ENCODE measurements around the gene SFXN5.
"Not testable (repeated sequence)": the region's sequence is repeated elsewhere in the genome, so short reads cannot be mapped to it uniquely, and the experiment has no call there.

The SFXN5 gene

DNA sequence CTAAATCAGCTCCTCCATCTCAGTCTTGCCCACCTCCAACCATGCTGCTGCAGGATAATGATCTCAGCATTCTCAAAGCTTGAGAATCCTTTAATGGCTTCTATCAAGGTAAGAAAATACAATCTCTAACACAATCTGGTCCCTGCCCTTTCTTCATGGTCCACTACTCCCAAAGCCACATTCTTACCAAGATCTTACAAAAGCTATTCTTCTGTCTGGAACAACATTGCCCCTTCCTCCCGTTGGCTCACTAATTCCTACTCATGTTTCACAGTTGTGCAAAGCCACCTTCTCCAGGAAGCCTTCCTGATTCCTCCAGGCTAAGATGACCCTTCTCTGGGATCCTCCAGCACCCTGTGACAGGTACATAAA is 5.9 kb upstream of the SFXN5 start:
- no peak for DNase-seq

DNA sequence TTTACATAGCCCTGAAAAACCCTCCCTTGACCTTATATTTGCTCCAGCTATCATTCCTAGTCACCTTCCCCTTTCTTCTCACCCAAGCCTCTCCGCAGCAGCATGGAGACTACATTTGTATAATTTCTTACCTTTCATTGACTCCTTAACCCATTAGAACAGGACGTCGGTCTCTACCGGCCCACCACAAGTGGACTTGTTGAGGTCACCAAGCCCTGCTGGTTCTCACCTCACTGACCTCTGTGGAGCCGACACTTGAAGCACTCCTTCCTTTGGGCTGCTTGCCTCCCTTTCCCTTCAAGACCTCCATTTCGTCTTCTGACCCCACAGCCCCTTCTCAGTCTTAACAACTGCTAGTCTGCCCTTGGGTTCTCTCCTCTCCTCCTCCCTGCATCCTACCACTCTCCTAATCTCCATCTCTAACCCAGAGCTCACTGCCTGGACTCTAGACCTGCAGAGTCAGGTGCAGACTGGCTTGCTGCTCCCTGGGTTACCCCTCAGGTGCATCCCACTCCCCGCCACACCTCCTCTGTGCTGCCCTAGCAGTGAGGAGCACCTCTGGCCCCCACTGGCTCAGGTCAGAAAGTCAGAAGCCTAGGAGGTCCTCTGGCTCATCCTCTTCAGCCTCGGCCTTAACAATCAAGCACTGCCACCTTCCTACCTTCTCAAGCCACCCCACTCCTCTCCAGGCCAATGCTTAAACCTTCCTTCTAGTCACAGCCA is 5.3 kb upstream of the SFXN5 start:
- DNase-seq: no peak

DNA sequence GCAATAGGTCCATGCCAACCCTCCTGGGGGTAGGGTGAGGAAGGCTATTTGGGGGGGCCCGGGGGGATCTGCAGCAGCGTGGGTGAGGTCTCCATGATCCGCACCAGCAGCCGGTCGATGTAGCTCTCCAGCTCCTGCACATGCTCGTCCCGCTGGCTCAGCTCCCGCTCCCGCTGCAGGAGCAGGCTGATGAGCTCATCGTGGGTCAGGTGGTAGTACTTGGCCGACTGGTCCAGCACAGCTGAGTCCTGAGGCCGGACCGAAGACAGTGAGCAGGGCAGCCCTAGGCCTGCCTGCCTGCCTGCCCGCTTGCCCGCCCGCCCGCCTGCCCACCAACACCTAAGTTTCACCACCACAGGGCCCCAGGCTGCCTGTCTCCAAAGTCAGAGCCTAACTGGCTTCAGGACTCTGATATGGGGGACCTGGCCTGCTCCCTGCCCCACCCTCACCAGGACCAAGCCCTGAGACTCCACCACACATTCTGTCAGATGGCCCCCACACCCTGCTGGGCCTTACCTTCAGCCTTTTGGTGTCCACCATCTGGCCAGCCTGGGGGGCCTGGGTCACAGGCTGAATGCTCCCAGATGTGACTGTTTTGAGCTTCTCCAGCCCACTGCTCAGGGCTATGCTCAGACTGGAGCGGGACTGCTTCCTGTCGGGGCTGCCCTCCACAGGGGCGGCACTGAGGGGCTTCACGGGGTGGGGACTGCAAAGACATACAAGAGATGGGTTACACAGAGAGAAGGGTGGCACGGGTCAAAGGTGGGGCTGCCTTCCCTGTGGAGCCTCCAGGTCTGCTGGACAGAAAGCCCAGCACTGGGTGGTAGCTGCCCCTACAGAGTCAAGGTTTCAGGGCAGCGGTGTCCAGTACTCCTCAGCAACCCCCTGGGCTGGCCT is 4.2 kb upstream of the SFXN5 start:
- no peak for DNase-seq

DNA sequence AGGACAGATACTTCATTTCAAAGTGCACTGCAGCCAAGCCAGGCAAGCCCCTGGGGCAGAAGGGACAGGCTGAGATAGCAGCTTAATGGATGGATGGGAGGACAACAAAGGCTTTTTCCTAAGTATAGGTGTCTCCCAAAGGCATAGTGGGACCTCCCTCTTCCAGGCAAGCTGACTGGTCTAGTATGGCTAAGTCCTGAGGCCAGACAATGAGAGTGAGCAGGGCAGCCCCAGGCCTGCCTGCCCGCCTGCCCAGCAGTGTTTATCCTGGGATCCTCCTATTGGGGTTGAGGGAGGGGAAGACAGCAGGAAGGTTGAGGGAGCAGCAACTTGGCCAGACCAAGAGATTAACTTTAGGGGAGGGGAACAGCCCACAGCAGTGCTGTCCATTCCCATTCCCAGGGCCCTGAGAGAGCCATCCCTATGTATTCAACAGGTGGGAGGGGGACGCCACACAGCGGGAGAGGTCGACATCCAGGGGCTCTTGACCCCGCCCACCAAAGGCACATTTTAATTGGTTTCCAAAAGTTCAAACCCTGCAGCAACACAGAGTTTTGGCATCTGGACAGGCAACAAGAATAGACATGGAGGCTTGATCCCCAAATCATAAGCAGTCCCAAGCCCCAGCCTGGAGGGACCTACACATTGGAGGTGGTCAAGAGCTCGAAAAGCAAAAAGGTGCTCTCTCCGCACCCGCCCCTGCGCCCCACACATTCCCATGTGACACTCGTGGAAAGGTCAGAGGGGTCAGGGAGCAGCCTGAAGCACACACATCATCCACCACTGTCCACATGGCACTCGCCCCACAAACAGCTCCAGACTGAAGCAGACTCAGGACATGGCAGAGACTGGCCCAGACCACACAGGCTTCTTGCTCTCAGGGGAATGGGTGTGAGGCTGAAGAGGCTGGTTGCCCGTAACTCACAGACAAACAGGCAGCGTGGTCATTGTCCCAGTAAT is 2.9 kb upstream of the SFXN5 start:
- no peak for DNase-seq

DNA sequence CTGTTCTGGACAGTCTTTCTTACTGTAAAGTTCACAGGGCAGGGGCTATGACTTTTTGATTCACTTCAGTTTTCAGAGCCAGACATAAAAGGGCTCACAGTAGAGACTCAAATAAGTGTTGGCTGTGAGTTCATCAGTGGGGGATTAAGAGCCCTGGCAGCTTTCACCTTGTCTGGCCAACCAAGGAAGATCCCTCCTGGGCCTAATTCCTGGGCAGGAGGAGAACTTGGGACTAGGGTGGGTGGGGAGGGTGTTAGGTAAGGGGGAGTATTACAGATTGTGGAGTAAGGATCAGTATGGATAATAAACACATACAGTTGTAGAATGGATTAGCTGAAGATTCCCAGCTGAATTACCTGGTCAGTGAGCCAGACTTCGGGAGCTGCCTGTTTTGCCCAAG is 904 bp upstream of the SFXN5 start:
- DNase-seq: no peak

DNA sequence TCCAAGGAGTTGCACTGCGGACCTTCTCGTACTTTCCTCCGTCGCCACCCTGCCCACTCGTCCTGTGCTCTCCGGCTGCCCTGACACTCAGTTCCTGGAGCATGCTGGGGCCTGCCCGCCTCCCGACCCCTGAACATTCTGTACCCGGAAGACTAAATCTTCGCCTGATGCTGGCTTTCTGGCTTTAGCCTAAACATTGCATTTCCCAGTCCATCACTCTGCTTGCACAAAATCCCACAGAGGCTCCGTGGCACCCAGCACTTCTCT is 550 bp upstream of the SFXN5 start:
- DNase-seq: no peak

DNA sequence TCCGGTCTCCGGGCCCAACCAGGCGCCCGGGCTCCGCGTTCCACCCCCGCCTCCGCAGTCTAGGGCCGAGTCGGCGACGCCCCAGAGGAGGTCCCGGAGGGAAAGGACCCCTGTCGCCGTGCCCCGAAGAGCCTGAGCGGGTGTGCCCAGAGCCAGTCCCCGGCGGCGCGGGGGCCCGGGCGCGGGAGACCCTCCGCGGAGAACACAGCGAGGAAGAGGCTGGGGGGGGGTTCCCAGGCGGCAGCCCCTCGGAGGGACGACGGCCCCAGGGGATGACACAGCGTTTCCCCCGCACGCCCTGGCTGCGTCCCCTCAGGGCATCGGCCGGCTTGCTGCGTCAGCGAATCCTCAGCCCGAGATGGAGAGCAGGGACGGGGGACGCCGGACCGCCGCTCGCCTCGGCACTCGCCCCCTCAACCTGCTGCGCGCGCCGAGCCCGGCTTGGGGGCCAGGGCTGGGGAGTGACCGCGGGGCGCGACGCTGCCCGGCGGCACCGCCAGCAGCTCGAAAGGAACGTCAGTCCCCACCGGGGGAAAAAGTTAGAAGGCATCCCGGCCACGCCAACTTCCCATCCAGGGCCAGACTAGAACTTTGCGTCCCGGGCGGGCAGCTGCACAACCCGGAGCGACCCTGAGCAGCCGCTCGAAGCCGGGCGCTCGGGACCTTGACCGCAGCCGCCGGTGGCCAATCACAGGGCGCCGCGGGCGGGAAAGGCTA is 711 bp downstream of the SFXN5 start:
- no peak for DNase-seq

DNA sequence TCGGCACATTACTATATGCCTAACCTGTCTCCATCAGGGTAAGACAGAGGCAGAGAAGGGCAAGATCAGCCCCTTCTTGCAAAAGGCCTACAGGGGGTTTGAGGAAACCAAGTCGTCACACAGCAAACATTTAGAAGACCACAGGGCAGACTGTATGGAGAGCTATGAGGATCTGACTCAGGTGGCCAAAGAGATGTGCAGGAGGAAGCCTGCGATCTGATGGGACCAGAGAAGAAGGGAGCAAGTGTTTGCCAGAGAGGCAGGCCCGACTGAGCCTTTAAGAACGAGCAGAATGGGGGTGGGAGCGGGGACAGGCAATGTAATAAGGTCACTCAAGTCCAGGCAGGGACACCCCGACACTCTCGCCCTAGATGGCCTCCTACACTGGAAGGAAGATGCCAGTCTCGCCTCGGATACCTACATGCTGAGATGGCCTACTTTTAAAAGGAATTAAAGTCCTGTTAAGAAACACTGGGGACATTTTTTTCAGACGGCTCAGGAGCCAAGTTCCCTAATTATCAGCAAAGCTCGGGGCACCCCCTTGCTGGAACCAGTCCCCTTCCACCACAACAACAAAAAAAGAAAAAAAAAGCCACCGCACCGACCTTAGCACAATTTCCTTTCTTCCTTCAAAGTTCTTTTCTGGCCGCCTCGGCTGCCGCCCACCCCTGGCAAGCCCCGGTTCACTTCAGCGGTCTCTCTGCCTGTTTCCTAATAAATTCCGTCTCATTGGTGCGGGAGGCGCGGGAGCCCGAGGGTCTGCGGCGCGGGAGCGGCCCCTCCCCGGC is 1.5 kb downstream of the SFXN5 start:
- no peak for DNase-seq

DNA sequence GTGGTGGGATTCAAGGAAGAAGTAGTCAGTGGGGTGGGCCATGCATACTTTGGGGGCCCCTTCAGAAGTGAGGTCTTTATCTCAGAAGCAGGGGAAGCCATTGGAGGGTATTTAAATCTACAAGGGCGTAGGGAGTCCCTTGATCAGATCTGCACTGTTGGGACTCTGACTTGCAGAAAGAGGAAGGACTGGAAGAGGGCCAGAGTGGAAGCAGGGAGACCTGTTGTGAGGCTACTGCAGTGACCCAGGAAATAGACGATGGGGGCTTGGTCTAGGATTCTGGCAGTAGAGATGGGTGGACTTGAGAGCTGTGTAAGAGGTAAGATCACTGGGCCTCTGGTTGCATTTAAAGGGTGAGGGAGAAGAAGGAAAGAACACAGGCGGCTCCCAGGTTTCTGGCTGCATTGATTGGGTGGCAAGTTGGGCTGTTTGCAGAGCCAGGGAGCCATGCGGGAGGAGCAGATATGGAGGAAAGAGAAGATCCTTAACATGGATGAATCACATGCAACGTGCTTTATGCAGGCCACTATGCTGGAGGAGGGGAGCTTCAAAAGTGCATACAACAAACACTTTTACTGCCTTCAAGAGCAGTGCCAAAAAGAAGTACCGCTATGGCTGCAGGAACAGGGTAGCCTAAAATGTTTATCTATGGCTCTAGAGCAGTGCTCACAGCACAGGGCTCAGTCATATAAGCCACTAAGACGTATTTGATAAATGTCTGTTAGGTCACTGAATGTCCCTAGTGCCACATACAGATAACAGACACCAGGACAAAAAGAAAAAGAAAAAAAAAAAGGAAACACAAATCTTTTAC is 2.3 kb downstream of the SFXN5 start:
- DNase-seq: no peak

DNA sequence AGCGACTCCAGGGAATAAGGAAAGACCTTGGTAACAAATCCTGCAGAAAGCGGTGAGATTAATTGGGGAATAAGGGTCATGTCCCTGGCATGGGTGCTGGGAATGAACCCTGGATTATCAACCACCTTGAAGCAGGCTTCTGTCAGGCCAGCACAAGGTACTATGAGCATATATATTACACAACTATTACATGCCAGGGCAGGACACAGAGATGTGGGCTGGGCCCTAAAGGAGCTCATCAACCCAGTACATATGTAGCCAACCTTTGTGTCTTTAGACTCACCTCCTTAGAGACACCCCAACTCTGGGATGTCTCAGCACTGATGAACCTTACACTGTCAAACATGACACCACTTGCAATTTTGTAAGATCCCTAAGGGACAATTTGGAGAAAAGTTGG is 3.4 kb downstream of the SFXN5 start:
- no peak for DNase-seq

DNA sequence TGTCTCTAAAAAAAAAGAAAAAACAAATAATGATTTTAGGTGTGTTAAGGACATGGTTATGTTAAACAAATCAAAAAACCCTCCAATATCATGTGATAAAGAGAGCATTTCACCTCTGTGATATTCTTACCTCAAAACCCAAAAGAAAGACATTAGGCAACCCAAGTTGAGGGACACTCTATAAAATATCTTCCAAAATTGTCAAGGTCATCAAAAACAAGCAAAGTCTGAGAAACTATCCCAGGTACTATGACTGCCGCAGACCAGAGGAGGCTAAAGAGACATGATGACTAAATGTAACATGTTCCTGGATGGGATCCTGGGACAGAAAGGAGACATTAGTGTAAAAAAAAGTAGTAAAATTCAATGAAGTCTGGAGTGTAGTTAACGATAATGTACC is 4.5 kb downstream of the SFXN5 start:
- no peak for DNase-seq

DNA sequence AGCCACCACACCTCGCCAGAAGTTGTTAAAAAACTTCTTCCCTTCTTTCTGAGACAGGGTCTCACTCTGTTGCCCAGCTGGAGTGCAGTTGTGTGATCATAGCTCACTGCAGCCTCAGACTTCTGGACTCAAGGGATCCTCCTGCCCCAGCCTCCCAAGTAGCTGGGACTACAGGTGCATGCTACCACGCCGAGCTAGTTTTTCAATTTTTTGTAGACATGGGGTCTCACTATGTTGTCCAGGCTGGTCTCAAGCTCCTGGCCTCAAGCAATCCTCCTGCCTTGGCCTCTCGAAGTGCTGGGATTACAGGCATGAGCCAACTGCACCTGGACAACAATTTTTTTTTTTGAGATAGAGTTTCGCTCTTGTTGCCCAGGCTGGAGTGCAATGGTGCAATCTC is 6.4 kb downstream of the SFXN5 start:
- not testable (repeated sequence) for DNase-seq

DNA sequence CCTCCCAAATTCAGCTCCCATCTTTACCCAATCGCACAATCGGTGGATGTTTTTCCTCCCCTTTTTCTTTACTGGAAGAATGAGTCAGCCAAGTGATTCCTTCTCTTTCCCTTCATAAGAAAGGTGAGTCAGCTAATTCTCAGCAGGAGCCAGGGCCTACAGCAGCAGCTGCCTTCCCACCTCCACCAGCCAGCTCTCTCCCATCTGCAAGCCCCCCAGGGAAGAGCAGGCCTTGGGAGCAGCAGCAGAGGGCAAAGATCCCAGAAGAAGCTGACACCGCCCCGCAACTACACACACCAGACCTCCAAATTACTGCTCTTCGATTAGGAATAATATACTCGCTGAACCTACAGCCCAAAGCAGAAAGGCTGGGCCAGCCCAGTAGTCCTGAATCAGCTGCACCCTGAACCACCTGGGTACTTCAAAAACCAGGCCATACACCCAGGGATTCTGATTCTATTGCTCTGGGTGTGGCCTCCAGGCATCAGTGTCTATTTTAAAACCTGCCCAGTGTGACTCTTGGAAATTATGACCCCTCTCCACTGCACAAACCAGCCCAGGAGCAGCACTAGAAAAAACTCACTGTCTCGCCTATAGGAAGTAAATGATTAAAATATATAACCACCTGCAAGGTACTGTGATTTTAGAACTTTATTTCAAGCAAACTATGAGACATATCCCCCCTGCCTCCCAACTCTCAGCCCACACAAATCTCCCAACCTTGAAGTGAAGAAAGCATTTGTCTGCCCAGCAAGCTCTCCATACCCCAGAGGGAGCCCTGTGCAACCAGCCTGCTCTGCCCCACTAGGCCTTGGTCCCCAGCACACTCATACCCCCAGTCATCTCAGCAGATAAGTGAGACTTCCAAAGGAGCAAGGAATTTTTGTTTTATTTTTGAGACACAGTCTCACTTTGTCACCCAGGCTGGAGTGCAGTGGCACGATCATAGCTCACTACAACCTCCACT is 7.3 kb downstream of the SFXN5 start:
- DNase-seq: no peak

DNA sequence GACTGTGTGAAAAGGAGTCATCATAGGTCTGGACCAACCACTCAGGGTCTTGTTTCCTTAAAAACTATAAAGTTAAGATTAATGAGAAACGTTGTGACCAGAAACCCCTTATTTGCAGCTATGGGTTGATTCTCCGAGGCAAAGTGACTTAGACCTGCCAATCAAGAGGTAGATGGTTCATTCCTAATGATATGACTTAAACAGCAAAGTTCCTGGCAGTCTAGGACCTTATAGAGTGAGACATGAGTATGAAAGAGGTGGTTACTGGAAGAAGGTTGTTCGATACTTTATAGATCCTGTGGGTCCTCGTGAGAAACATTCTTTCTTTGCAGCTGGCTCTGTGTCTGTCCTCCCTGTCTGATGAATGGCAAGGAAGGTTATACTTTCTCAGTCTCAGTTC is 8.0 kb downstream of the SFXN5 start:
- DNase-seq: no peak

DNA sequence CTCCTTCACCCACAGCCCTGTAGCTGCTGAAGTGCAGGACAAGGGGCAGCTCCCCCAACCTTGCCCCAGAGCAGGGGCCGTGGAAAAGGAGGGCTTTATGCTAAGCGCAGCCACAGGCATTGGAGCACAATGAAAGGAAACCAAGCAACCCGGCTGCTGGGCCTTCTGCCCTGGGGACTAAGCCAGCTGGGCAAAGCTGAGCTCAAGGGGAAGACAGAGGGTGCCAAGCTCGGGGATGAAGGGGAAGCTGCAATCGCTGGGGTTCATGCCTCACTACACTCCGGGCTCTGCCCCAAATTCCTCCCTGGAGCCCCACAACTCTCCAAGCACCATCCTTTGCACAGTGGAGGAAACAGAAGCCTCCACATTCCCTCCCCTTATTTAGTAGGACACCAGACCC is 12.4 kb downstream of the SFXN5 start:
- DNase-seq: no peak

DNA sequence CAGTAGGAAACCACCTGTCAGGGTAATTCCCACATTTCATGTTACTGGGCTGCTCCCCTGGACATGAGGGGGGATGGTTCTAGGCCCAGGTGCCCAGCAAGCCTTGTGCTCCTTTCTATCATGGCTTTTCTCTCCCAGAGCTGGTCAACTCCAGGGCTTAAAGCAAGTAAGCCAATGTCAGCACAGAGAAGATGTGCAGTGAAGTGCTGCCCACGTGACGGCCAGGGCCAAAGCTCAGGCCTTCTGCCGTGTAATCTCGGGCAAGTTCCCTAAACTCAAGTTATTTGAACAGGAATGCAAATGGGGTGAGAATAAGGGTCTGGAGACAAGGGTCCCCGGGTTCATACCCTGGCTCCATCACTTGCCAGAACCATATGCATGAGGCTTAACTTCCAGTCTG is 16.5 kb downstream of the SFXN5 start:
- DNase-seq: no peak

DNA sequence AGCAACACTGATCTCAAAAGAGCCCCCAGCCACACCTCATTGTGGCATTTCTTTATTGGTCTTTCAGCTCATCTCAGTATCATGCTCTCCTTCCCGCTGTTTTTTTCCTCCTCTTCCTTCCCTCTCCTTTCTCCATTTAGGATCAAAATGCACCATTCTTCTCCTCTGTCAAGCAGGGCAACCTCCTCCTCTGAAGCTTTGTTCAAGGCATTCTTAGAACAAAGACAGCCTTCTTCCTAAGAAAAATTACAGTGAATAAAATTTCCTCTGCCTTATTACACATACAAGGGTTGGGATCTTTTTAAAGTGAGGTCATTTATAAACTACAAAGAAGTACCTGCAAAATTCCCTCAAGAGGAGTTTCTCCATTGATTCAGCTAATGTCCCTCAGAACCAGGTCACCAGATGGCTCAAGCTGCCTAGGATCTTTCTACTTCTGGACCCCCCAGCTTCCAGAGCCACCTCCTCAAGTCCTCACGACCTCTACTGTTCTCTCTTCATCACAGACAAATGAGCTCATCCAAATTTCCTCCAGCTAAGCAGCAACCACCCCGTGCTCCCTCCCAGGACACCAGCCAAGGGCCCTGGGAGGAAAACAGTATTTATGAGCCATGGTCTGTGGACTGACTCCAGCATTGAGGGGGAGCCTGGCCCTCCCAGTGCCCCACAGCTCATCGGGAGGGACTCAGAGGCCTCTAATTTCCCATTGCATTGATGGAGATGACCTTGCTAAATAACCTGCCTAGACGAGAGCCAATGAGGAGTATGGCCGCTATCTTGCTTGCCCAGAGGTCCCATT is 18.0 kb downstream of the SFXN5 start:
- DNase-seq: no peak

DNA sequence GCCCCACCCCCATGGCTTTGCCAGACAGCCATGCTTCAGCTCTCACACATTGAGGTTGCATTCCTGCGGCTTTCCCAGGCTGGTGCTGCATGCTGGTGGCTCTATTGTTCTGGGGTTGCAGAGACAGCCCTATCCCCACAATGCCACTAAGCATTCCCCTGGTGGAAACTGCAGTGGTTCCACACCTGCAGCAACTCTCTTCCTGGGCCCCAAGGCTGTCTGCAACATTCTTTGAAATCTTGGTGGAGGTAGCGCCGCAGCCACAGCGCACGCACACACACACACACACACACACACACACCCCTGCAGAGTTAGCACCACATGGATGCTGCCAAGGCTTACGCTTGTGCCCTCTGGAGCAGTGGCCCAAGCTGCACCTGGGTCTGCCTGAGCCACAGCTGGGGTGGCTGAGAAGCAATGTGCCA is 21.4 kb downstream of the SFXN5 start:
- DNase-seq: no peak
